NCI-H524 (cell line): Measurements from ENCODE around the gene TTLL12.
A peak's percentile ranks its signal among the peaks of the same experiment; 100 is the strongest.

Experiments used
- DNase-seq, 2 experiments: peaks; one replicate each; lab custom pipeline; 2025; lab: John Stamatoyannopoulos, UW

The TTLL12 gene

GRCh38 chr22:43199541-43199940 is 12.6 kb upstream of the TTLL12 start:
- DNase-seq, result no peak

DNA sequence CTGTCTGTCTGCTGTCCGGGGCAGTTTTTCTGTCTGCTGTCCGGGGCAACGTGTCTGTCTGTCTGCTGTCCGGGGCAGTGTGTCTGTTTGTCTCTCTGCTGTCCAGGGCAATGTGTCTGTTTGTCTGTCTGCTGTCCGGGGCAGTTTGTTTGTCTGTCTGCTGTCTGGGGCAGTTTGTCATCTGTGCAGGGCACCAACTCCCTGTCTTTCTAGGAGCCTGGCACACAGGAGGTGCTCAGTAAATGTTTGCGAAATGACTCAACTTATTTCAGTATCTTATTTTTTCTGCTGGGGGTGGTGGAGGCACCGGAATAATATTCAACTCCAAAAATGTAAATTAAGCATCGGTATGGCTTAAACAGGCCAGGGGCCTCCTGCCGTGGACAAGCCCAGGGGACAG is 12.0 kb upstream of the TTLL12 start:
- DNase-seq, result no peak

DNA sequence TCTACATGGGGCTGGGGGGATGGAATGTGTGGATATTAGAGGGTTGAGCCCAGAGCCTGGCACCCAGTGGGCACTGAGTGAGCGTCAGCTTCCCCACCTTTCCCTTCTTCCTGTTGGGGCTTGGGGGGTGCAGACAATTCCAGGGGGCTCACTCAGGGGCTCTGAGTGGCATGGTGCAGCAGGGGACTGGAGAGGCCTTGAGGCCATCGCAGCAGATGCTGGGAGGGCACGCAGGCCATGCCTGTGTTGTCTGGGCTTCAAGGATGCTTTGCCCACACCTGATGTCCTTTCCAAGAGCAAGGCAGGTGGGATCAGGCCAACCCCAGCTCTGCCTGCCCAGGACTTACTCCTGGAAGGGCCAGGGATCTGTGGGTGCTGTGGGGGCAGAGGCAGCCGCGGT is 11.2 kb upstream of the TTLL12 start:
- no peak for DNase-seq

GRCh38 chr22:43197271-43197941 is 10.5 kb upstream of the TTLL12 start:
- DNase-seq, result no peak

DNA sequence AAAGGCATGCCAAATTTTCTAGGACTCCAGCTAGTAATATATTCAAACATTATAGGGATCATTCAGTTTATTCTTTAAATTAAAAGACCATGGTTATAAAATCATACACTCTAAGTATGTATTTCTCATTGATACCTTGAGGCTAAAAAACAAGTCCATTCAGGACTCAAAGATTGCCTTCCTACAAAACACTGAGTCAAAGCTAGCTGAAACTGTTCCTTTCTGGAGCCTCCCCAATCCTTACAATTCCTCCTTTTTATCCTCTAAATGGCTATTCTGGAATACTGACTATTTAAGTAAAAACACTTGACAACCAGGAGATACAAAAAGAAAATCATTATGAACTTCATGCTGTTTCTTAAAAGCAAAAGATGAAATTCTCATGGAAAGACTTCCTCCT is 4.9 kb upstream of the TTLL12 start:
- DNase-seq, result no peak

- DNase-seq, result no peak
Observed at GRCh38 chr22:43188829-43189545, 2.1 kb upstream of the TTLL12 start.

GRCh38 chr22:43187171-43188099 is 501 bp upstream of the TTLL12 start:
- DNase-seq, result peak; percentile 92 to 97

- DNase-seq, result peak; percentile 59 to 77
Observed at GRCh38 chr22:43185860-43186261, 1.1 kb downstream of the TTLL12 start.

- DNase-seq, result no peak
Observed at GRCh38 chr22:43183496-43184277, 3.2 kb downstream of the TTLL12 start.

DNA sequence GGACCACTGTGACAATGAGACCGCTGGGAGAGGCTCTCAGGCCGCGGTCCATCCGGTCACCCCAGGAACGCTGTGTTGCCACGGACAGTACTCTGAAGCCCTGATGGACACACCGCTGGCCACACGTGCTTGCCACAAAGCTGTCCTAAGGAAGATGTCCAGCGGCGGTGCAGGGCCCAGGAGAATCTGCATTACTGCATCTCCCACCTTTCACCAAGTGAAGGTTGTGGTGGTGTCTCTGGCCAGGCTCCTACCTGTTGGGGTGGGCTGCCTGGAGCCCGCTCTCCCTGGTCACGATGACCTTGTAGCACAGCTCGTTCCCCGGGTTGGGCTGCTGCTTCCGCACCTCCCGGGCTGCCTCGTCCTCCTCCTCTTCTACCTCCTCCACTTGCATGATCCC is 4.2 kb downstream of the TTLL12 start:
- no peak for DNase-seq

- no peak for DNase-seq
Observed at GRCh38 chr22:43182118-43182517, 4.8 kb downstream of the TTLL12 start.

DNA sequence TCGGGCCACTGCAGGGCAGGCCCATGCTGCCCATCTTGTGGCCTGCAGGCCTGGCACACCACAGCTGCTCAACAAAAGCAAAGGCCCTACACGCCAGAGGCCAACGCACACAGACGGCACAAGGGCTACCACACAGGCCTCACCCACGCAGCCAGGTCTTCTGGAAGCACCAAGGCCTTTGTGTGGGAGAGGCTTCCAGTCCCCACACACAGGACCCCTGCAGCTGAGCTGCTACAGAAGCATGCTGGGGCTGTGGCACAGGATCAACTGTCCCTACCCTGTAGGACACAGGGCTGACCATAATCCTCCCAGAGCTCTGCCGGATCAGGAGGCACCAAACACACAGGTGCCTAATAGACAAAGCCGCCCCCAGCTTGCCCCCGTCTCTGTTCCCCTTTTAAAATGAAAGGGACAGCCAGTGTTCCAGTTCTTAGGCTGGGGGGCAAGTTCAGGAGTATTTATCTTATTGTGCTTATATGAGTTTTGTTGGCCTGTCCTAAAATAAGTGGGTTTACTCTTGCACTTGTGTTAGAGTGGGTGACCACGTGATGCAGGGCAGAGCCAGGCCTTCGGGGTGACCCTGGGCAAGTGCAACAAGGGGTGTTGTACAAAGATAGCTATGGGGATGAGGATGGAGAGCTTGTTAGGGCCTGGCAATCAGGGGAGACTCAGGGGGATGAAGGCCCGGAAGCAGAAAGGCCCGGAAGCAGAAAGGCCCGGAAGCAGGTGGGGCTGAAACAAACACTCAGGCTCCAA is 5.4 kb downstream of the TTLL12 start:
- DNase-seq, result no peak

GRCh38 chr22:43180670-43181069 is 6.3 kb downstream of the TTLL12 start:
- no peak for DNase-seq

DNA sequence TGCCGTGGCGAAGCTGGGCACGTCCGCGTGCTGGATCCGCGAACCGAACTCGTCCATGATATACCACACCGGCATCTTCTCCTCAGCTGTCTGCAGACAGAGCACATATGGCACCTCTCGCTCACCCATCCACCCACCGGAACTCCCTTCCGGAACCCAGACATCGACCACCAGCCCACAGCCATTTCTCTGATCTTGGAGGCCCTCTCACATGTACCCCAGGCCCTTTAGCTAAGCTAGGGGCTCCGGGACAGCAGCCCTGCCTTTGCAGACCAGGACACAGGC is 7.1 kb downstream of the TTLL12 start:
- DNase-seq, result no peak

GRCh38 chr22:43179146-43179910 is 7.6 kb downstream of the TTLL12 start:
- DNase-seq, result no peak

- no peak for DNase-seq
Observed at GRCh38 chr22:43177479-43177878, 9.5 kb downstream of the TTLL12 start.

- DNase-seq, result no peak
Observed at GRCh38 chr22:43176090-43176489, 10.8 kb downstream of the TTLL12 start.

DNA sequence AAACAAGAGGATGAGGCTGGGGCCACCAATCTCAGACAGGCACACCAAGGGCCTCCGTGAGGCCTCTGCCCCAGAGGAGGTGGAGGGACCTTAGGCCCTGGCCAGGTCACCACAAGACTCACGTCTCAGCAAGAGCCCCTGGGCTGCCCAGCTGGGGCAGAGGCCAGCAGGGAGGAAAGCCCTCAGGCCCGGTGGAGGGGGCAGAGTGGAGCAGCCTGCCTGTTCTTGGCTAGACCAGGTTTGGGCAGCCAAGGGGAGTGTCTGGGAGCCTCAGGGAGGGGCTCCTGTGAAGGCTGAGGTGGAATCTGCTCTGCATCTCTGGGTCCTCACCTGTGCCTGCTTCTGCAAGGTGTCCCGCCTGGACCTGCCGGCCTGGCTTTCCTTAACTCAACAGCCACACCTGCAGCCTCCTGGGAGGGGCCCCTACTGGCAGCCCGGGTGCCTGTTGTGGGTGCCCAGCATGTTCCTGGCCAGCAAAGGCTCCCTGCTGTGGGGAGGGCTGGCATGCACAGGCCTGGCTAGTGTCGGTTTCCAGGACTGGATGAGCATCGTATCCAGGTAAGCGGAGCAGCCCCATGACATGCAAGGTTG is 11.9 kb downstream of the TTLL12 start:
- no peak for DNase-seq

DNA sequence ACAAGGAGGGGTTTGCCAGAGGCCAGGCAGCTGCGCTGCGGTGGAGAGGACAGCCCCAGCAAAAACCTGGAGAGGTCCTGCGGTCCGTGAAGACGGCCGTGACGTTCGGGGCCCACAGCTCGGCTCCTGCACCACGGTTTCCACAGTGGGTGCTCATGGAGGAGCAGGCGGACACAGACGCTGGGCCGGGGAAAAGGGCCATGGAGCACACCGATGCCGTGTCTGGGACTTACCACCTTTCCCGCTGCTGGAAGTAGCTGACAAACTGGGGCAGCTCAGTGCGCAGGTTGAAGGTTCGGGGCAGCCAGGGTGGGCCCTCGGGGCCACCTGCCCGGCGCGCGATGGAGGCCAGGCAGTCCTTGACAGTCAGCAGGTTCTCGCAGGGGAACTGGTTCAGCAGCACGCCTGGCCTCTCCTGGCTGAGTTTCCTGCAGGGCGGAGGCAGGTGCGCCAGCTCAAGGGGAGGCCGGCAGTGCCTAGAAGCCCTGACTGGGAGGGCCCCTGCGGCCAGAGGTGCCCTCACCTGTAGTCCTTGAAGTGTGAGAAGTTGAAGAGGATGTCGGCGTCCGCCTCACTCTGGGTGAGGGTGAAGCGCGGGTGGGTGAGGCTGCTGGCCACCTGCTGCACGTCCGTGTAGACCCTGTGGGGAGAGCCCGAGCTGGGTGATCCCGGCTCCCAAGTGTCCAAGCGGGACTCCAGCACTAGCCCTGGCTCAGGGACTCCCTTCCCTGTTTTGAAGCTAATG is 12.8 kb downstream of the TTLL12 start:
- DNase-seq, result no peak

- DNase-seq, result no peak
Observed at GRCh38 chr22:43173566-43173965, 13.4 kb downstream of the TTLL12 start.
